AG04449 (cell line): ENCODE data around the gene MLX.
A peak's percentile ranks its signal among the peaks of the same experiment; 100 is the strongest.

ENCODE experiments used
- CTCF ChIA-PET: fragments of 350-600 bp; formaldehyde crosslinking; extraction: SDS; loops from one replicate; lab custom pipeline; 2021; ENCODE audit warnings: antibody characterized with exemption; lab: Yijun Ruan, JAX
- POLR2A ChIA-PET: fragments of 400-600, 350-600 bp; formaldehyde crosslinking; extraction: SDS; loops from one replicate; lab custom pipeline; 2020; ENCODE audit warnings: antibody characterized with exemption, inconsistent platforms; lab: Yijun Ruan, JAX
- DNase-seq: peaks from one replicate; pipeline ENCODE4 v3.0.0-alpha.2; 2010; ENCODE audit warnings: low read depth, low spot score
- H3K4me3 ChIP-seq: 2 replicates; pipeline ENCODE4 v1.5.1; 2011; ENCODE audit warnings: low read depth, mild to moderate bottlenecking, control low read depth, low read length
- TF ChIP-seq, protein P1 (sequence below): IDR thresholded peaks from one replicate; pipeline ENCODE4 v1.5.1; 2011; ENCODE audit warnings: mild to moderate bottlenecking, moderate library complexity, low read length, control low read depth, inconsistent platforms; ENCODE audit not compliant: insufficient read depth; ENCODE audit errors: missing control alignments

The MLX gene

DNA sequence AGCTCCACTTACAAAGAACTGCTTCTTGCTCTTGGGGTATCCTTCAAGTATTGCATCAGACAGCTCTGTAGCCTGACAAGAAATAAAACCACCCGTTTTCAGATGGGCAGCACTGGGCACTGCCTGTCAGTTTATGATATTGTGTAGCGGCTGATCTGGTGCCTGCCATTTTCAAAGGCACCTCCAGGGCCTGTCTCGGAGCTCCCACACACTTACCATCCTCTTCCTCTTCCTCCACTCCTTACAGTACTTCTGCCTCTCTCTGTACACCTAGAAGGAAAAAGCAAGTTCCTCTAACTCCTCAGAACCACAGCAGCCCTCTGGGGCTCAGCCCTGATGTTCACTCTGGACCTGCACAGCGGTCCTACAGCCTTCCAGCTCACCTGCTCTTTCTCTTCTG lies 6.2 kb downstream of the MLX start:
- no peak for DNase-seq
- TF ChIP-seq, protein P1, sequence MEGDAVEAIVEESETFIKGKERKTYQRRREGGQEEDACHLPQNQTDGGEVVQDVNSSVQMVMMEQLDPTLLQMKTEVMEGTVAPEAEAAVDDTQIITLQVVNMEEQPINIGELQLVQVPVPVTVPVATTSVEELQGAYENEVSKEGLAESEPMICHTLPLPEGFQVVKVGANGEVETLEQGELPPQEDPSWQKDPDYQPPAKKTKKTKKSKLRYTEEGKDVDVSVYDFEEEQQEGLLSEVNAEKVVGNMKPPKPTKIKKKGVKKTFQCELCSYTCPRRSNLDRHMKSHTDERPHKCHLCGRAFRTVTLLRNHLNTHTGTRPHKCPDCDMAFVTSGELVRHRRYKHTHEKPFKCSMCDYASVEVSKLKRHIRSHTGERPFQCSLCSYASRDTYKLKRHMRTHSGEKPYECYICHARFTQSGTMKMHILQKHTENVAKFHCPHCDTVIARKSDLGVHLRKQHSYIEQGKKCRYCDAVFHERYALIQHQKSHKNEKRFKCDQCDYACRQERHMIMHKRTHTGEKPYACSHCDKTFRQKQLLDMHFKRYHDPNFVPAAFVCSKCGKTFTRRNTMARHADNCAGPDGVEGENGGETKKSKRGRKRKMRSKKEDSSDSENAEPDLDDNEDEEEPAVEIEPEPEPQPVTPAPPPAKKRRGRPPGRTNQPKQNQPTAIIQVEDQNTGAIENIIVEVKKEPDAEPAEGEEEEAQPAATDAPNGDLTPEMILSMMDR, result no peak
- CTCF ChIA-PET, result interaction anchor here (1.2 to 1.5 kb wide), 3 partner anchors 101 to 108 kb away, joined by 3 to 5 read pairs (median 4); no protein-coding TSS in a partner anchor
- POLR2A ChIA-PET, result interaction anchor here (0.9 kb wide), 1 partner anchor 11 kb away, joined by 3 read pairs; no protein-coding TSS in a partner anchor
- H3K4me3 ChIP-seq, result no peak overlapping the region

DNA sequence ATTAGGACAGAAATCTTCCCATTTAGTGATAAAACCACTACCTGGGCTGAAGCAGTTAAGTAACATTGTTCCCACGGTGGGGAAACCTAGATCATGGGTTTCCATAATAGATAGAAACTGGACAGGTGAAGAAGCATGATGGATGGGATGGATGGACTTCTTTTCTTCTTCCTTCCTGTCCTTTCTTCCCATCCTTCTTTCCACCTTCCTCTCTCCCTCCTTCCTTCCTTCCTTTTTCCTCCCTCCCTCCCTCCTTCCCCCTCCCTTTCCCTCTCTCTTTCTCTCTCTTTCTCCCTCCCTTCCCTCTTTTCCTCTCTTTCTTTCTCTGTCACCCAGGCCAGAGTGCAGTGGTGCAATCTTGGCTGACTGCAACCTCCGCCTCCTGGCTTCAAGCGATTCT lies 7.6 kb downstream of the MLX start:
- ChIA-PET CTCF (interaction anchor here (1.2 to 1.8 kb wide), 3 partner anchors 9 to 105 kb away, joined by 3 to 5 read pairs (median 4); no protein-coding TSS in a partner anchor), POLR2A (no interaction called here)
- no peak for DNase-seq
- TF ChIP-seq, protein P1, result no peak
- H3K4me3 ChIP-seq, result no peak overlapping the region

- CTCF ChIA-PET, result interaction anchor here (0.7 to 6.2 kb wide), 17 partner anchors 8 to 265 kb away, joined by 3 to 120 read pairs (median 18); partner anchors contain the start of genes CCR10, CNTNAP1, MLX and PLEKHH3
- peak overlapping the region; percentile 91 for H3K4me3 ChIP-seq
- DNase-seq, result no peak
- POLR2A ChIA-PET, result interaction anchor here (0.6 to 2.9 kb wide), 8 partner anchors 10 to 157 kb away, joined by 3 to 20 read pairs (median 6); partner anchors contain the start of genes CAVIN1, MLX, PLEKHH3 and RETREG3
- TF ChIP-seq, protein P1, result no peak
Measured at GRCh38 chr17:42577140-42577531, 10.2 kb downstream of the MLX start.

- ChIA-PET POLR2A (interaction anchor here (0.6 to 2.9 kb wide), 11 partner anchors 10 to 203 kb away, joined by 3 to 20 read pairs (median 5); partner anchors contain the start of genes CAVIN1, MLX, PLEKHH3 and RETREG3), CTCF (interaction anchor here (0.7 to 6.2 kb wide), 48 partner anchors 8 to 421 kb away, joined by 3 to 120 read pairs (median 5); partner anchors contain the start of genes BECN1, CCR10, CNTNAP1 and MLX)
- TF ChIP-seq, protein P1, result peak; percentile 68
- peak within 1 kb of the TSS; percentile 91 for H3K4me3 ChIP-seq
- DNase-seq, result peak; percentile 65
Measured at GRCh38 chr17:42577532-42578281, 10.8 kb downstream of the MLX start, which contains the start of gene PSMC3IP. Gene PSMC3IP (minus strand): TSS chr17:42577729. CDS start chr17:42577686, 43 bp downstream.

- ChIA-PET POLR2A (interaction anchor here (0.5 to 2.9 kb wide), 14 partner anchors 11 to 372 kb away, joined by 3 to 20 read pairs (median 5); partner anchors contain the start of genes CAVIN1, MLX, PLEKHH3 and RETREG3), CTCF (interaction anchor here (0.5 to 6.2 kb wide), 53 partner anchors 9 to 420 kb away, joined by 3 to 120 read pairs (median 5); partner anchors contain the start of genes BECN1, CCR10, CNTNAP1 and MLX)
Measured at GRCh38 chr17:42578282-42578869, 11.5 kb downstream of the MLX start.

More at GRCh38 chr17:42578282-42578869, 11.5 kb downstream of the MLX start:
- TF ChIP-seq, protein P1, result peak; percentile 73
- DNase-seq, result no peak
- H3K4me3 ChIP-seq, result peak overlapping the region; percentile 91
